GM12878 (cell line): ENCODE measurements around the gene GSG1L. TPM values are rescaled to one million over a fixed set of nuclear protein-coding genes. Genes with fewer than 3 reads are reported as not detected.

Source experiments
- CHD1 ChIP-seq: IDR thresholded peaks from 2 replicates; pipeline ENCODE4 v1.6.1; 2012; ENCODE audit warnings: low read depth, low read length, improper control_type of control experiment
- MEF2A ChIP-seq: IDR thresholded peaks from 2 replicates; pipeline ENCODE4 v1.6.1; 2011; ENCODE audit warnings: low read depth, mild to moderate bottlenecking, low read length, moderate library complexity; ENCODE audit not compliant: insufficient read depth
- RUNX3 ChIP-seq: IDR thresholded peaks from 2 replicates; pipeline ENCODE4 v1.6.1; 2012; ENCODE audit warnings: low read length, inconsistent platforms
- ZNF274 ChIP-seq: IDR thresholded peaks from one replicate; pipeline ENCODE4 v1.8.0; 2011; ENCODE audit not compliant: insufficient read length, insufficient read depth
- ZSCAN29 ChIP-seq: fragments of 450-650 bp; IDR thresholded peaks from 2 replicates; pipeline ENCODE4 v1.6.1; 2017; ENCODE audit warnings: mild to moderate bottlenecking, moderate library complexity
- polyA plus RNA-seq, 11 experiments: library from polyadenylated mRNA; depleted of rRNA in 4 of 11; unstranded in 6 of 11; stranded (reverse) in 5 of 11; fragments of >200 nt; fragmentation: Nextera tagmentation in 4 of 11; fragmentation: Illumina TruSeq in 1 of 11; extraction: Ambion mirVana in 4 of 11; extraction: Trizol in 1 of 11; gene quantifications; 1 replicate in 1 of 11; 2 replicates in 10 of 11; pipeline versions ENCODE4 v1.2.1 to v1.2.3, GENCODE V29; 2011 to 2016; ENCODE audit warnings: inconsistent platforms in 2 of 11, missing spikeins in 2 of 11, low read depth in 1 of 11
- total RNA-seq, 4 experiments: library from RNA; depleted of rRNA in 3 of 4; stranded (reverse); fragments of >200 nt in 3 of 4; fragmentation: Illumina TruSeq in 1 of 4; extraction: Trizol in 1 of 4; gene quantifications; 2 replicates each; pipeline versions ENCODE4 v1.2.1 to v1.2.3, GENCODE V29; 2013 to 2021
- TF ChIP-seq, protein P1 (sequence below): fragments of 450-650 bp; IDR thresholded peaks from 2 replicates; pipeline ENCODE4 v1.6.1; 2016; ENCODE audit warnings: mild to moderate bottlenecking, moderate library complexity, borderline replicate concordance
- TF ChIP-seq, protein P2 (sequence below): fragments of 450-650 bp; IDR thresholded peaks from 2 replicates; pipeline ENCODE4 v1.6.1; 2017; ENCODE audit warnings: mild to moderate bottlenecking
- TF ChIP-seq, protein P3 (sequence below): IDR thresholded peaks from 2 replicates; pipeline ENCODE4 v1.6.1; 2012; ENCODE audit warnings: improper control_type of control experiment, low read depth, low read length; ENCODE audit not compliant: insufficient replicate concordance

GSG1L gene
- total and polyA plus RNA-seq, 10 of the 15 experiments (the other 5 are each of a cell fraction or from before 2014, with no cell fraction given), result not detected

DNA sequence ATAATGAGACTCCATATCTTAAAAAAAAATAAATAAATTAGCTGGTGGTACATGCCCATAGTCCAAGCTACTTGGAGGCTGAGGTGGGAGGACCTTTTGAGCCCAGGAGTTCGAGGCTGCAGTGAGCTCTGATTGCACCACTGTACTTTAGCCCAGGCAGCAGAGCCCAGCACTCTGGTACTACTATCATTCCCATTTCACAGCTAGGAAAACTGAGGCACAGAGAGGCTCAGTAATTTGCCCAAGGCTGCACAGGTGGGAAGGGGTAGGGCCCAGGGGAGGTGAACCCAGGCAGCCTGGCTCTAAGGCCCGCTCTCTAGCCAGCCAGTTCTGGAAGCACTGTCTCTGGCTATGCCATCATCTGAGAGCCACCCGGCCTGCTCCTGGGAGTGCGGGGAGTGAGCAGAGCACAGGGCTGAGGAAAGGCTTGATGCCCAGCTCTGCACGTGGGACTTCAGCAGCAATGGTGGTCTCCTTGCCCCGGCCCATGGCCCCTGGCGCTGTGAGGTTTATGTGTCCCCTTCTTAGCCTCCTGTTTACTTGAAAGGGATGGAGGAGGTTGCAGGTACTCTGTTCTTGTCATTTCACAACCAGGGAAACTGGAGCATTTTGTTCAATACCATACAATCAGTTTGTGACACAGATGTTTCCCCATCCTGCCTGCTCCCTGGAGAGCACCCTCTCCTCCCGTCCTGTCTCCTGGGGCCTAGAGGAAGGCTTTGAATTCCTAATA, 291.3 kb downstream of the GSG1L start (continued):
- TF ChIP-seq, protein P1, sequence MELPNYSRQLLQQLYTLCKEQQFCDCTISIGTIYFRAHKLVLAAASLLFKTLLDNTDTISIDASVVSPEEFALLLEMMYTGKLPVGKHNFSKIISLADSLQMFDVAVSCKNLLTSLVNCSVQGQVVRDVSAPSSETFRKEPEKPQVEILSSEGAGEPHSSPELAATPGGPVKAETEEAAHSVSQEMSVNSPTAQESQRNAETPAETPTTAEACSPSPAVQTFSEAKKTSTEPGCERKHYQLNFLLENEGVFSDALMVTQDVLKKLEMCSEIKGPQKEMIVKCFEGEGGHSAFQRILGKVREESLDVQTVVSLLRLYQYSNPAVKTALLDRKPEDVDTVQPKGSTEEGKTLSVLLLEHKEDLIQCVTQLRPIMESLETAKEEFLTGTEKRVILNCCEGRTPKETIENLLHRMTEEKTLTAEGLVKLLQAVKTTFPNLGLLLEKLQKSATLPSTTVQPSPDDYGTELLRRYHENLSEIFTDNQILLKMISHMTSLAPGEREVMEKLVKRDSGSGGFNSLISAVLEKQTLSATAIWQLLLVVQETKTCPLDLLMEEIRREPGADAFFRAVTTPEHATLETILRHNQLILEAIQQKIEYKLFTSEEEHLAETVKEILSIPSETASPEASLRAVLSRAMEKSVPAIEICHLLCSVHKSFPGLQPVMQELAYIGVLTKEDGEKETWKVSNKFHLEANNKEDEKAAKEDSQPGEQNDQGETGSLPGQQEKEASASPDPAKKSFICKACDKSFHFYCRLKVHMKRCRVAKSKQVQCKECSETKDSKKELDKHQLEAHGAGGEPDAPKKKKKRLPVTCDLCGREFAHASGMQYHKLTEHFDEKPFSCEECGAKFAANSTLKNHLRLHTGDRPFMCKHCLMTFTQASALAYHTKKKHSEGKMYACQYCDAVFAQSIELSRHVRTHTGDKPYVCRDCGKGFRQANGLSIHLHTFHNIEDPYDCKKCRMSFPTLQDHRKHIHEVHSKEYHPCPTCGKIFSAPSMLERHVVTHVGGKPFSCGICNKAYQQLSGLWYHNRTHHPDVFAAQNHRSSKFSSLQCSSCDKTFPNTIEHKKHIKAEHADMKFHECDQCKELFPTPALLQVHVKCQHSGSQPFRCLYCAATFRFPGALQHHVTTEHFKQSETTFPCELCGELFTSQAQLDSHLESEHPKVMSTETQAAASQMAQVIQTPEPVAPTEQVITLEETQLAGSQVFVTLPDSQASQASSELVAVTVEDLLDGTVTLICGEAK, result no peak
- TF ChIP-seq, protein P2, sequence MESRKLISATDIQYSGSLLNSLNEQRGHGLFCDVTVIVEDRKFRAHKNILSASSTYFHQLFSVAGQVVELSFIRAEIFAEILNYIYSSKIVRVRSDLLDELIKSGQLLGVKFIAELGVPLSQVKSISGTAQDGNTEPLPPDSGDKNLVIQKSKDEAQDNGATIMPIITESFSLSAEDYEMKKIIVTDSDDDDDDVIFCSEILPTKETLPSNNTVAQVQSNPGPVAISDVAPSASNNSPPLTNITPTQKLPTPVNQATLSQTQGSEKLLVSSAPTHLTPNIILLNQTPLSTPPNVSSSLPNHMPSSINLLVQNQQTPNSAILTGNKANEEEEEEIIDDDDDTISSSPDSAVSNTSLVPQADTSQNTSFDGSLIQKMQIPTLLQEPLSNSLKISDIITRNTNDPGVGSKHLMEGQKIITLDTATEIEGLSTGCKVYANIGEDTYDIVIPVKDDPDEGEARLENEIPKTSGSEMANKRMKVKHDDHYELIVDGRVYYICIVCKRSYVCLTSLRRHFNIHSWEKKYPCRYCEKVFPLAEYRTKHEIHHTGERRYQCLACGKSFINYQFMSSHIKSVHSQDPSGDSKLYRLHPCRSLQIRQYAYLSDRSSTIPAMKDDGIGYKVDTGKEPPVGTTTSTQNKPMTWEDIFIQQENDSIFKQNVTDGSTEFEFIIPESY, result no peak
- TF ChIP-seq RUNX3, result no peak
- no peak for TF ChIP-seq ZNF274
- TF ChIP-seq ZSCAN29, result no peak
- TF ChIP-seq, protein P3, sequence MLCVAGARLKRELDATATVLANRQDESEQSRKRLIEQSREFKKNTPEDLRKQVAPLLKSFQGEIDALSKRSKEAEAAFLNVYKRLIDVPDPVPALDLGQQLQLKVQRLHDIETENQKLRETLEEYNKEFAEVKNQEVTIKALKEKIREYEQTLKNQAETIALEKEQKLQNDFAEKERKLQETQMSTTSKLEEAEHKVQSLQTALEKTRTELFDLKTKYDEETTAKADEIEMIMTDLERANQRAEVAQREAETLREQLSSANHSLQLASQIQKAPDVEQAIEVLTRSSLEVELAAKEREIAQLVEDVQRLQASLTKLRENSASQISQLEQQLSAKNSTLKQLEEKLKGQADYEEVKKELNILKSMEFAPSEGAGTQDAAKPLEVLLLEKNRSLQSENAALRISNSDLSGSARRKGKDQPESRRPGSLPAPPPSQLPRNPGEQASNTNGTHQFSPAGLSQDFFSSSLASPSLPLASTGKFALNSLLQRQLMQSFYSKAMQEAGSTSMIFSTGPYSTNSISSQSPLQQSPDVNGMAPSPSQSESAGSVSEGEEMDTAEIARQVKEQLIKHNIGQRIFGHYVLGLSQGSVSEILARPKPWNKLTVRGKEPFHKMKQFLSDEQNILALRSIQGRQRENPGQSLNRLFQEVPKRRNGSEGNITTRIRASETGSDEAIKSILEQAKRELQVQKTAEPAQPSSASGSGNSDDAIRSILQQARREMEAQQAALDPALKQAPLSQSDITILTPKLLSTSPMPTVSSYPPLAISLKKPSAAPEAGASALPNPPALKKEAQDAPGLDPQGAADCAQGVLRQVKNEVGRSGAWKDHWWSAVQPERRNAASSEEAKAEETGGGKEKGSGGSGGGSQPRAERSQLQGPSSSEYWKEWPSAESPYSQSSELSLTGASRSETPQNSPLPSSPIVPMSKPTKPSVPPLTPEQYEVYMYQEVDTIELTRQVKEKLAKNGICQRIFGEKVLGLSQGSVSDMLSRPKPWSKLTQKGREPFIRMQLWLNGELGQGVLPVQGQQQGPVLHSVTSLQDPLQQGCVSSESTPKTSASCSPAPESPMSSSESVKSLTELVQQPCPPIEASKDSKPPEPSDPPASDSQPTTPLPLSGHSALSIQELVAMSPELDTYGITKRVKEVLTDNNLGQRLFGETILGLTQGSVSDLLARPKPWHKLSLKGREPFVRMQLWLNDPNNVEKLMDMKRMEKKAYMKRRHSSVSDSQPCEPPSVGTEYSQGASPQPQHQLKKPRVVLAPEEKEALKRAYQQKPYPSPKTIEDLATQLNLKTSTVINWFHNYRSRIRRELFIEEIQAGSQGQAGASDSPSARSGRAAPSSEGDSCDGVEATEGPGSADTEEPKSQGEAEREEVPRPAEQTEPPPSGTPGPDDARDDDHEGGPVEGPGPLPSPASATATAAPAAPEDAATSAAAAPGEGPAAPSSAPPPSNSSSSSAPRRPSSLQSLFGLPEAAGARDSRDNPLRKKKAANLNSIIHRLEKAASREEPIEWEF, result no peak
- TF ChIP-seq MEF2A, result no peak
- no peak for TF ChIP-seq CHD1
- TF ChIP-seq, all 136 proteins: peak for 0
